GM12872 (cell line): ENCODE data around the gene PABPC4L.

ENCODE experiments used
- TF ChIP-seq, protein P1 (sequence below): IDR thresholded peaks from 3 replicates; pipeline ENCODE4 v1.5.1; 2011; ENCODE audit warnings: low read depth, mild to moderate bottlenecking, low read length, moderate library complexity; ENCODE audit not compliant: insufficient read depth

Gene PABPC4L

DNA sequence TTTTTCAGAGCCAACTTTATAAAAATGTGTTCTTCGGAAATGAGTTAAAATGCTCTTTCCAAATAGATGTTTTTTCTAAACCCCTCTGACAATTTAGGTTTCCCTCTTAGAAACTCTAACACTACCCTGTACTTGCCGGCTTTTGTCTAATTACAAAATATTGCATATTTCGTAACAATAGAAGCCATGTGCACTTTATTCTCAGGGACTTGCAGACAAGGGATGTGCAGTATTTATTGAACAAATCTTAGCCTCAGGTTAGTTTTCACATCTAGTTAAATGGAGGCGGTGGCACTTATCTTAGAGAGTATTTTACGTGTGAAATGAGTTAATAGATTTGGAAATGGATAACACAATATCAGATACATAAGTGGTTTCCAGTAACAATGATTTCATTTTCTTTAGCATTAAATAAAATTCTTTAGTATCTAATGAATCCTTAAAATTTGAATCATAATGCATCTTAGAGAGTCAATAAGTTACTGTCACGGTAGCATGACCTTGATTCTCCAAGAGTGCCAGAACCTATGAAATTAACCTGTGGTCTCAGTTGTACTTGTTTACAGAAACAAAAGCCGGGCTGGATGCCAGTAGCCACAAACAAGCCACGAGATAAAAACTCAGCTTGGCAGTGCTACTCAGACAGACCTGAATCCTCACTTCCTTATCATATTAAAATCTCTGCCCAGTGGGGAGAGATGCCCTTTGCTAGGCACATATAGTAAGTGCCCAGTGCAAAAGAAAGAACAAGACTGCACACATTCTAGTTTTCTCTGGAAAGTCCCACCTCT, 772 bp upstream of the PABPC4L start:
- TF ChIP-seq, protein P1, sequence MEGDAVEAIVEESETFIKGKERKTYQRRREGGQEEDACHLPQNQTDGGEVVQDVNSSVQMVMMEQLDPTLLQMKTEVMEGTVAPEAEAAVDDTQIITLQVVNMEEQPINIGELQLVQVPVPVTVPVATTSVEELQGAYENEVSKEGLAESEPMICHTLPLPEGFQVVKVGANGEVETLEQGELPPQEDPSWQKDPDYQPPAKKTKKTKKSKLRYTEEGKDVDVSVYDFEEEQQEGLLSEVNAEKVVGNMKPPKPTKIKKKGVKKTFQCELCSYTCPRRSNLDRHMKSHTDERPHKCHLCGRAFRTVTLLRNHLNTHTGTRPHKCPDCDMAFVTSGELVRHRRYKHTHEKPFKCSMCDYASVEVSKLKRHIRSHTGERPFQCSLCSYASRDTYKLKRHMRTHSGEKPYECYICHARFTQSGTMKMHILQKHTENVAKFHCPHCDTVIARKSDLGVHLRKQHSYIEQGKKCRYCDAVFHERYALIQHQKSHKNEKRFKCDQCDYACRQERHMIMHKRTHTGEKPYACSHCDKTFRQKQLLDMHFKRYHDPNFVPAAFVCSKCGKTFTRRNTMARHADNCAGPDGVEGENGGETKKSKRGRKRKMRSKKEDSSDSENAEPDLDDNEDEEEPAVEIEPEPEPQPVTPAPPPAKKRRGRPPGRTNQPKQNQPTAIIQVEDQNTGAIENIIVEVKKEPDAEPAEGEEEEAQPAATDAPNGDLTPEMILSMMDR: no peak

DNA sequence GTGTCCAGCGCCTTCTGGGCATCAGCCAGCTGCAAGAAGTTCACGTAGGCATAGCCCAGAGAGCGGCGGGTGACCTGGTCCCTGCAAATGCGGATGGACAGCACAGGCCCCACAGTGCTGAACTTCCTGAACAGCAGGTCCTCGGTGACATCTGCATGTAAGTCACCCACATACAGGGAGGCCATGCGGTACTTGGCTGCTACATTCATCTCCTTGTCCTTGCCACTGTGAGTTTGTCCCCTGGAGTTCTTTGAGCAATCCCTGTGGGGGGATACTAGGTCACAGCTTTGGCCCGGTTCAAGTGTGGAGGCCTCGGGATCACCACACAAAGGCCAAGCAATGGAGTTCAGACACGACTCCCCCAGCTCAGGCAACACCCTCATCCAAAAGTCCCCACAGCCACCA, 776 bp downstream of the PABPC4L start:
- TF ChIP-seq, protein P1: no peak

DNA sequence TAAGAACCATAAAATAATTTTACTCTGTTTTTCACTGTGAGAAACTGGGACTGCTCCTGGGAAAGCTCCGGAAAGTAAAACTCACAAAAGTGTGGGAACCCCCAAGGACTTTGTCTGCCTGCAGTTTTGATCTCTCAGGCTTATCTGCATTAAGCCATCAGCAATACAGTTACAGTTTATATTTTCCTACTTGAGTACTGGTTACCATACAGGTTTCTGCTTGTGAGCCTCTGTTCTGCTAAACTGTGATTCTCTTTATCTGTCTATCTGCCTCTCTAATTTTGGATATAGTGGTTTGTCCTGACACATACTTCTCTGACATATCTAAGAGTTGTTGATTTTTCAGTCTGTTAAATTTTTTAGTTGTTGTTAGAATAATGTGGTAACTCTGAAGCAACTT, 11.6 kb downstream of the PABPC4L start:
- TF ChIP-seq, protein P1: no peak

DNA sequence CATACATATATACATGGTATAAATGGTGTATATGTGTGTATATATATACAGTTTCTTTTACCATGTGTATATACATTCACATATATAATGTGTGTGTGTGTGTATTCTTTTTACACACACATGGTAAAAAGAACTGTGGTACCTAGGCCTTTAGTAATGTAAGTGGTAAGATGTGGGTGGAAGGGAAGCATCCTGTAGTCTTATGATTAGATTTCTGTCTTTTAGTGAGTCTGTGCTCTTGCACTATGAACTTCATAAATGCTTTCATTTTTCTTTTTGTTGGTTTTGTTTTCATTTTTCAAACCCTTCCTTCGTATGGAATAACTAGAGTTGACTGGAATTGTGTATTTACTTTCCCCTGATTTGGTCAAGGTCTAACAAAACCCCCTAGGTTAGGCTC, 12.1 kb downstream of the PABPC4L start:
- TF ChIP-seq, protein P1: no peak

DNA sequence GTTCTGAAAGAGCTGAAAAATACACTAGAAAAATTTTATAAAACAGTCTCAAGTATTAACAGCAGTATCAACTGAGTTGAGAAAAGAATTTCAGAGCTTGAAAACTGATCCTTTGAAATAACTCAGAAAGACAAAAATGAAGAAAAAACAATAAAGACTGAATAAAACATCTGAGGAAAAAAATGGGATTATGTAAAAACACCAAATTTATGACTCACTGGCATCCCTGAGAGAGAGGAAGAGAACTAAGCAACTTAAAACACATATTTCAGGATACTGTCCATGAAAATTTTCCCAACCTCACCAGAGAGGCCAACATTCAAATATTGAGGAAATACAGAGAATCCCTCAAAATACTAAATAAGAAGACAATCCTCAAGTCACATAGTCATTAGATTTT, 22.9 kb downstream of the PABPC4L start:
- TF ChIP-seq, protein P1: no peak

DNA sequence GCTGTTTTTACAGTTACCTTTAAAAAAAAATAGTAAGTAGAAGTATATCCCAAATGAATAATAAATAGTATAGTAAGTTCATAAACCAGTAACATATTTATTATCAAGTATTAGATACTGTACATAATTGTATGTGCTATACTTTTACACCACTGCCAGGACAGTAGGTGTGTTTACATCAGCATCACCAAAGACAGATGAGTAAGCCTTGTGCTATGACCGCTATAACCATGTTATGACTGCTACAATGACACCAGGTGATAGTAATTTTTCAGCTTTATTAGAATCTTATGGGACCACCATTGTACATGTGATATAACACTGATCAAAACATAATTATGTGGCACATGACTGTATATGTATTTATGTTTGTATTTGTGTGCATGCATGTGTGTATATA, 27.3 kb downstream of the PABPC4L start:
- TF ChIP-seq, protein P1: no peak

DNA sequence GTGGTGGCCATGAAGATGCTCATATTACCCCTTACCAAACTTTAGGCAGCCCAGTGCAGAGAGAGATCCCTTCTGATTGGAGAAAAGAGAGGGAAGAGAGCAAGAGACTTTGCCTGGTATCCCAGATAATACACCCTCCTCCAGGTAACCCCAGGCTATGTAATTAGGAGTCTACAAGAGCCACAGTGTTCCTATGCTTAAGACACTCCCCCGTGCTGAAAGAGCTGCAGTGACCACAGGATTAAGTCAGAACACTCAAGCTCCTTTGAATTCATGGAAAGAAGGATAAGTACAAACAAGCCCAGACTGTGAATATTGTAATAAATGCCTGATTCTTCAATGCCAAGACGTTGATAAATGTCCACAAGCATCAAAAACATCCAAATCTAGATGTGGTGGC, 41.4 kb downstream of the PABPC4L start:
- TF ChIP-seq, protein P1: no peak
